ENCODE data around the gene PRRC1.
"Not testable (repeated sequence)": the region's sequence is repeated elsewhere in the genome, so short reads cannot be mapped to it uniquely, and the experiment has no call there.

The PRRC1 gene

GRCh38 chr5:127529904-127530682 is 12.7 kb downstream of the PRRC1 start:
- no peak for TF ChIP-seq CTCF (IDR thresholded peaks at IDR 0.05; ENCODE audit: unreplicated experiment in 3 of 3)
- Mint-ChIP-seq H3K27ac (no peak overlapping the region), H3K4me3 (no peak overlapping the region), H3K27me3 (ENCODE audit: low read depth) (no peaks in the 10 kb centered on the region), H3K36me3 (ENCODE audit: low read depth) (peaks cover 80% of the 10 kb centered on the region), H3K4me1 (no peaks in the 10 kb centered on the region), H3K9me3 (no peaks in the 10 kb centered on the region)

- Mint-ChIP-seq H3K4me1 (no peaks in the 10 kb centered on the region), H3K4me3 (no peak overlapping the region), H3K27me3 (ENCODE audit: low read depth) (no peaks in the 10 kb centered on the region), H3K27ac (no peak overlapping the region), H3K36me3 (ENCODE audit: low read depth) (peaks cover 90% of the 10 kb centered on the region), H3K9me3 (peaks cover 16% of the 10 kb centered on the region)
- TF ChIP-seq CTCF (IDR thresholded peaks at IDR 0.05; ENCODE audit: unreplicated experiment in 3 of 3): peak in 2 of 3 experiments; percentile 15 to 43
Observed at GRCh38 chr5:127536687-127537086, 19.2 kb downstream of the PRRC1 start.

GRCh38 chr5:127540553-127540952 is 23.1 kb downstream of the PRRC1 start:
- peaks cover 27% of the 10 kb centered on the region for H3K9me3 Mint-ChIP-seq

GRCh38 chr5:127545249-127545648 is 27.8 kb downstream of the PRRC1 start:
- not testable (repeated sequence) for H3K4me3 Mint-ChIP-seq; H3K4me1 Mint-ChIP-seq; H3K27me3 Mint-ChIP-seq (ENCODE audit: low read depth); H3K27ac Mint-ChIP-seq
- Mint-ChIP-seq H3K9me3 (peaks cover 30% of the 10 kb centered on the region), H3K36me3 (ENCODE audit: low read depth) (peaks cover 84% of the 10 kb centered on the region)

More at GRCh38 chr5:127540553-127540952, 23.1 kb downstream of the PRRC1 start:
- H3K36me3 Mint-ChIP-seq (ENCODE audit: low read depth): peaks cover 88% of the 10 kb centered on the region
- not testable (repeated sequence) for H3K4me1 Mint-ChIP-seq; H3K4me3 Mint-ChIP-seq; H3K27me3 Mint-ChIP-seq (ENCODE audit: low read depth); H3K27ac Mint-ChIP-seq

- no peaks in the 10 kb centered on the region for H3K4me1 Mint-ChIP-seq
- H3K27me3 Mint-ChIP-seq (ENCODE audit: low read depth): no peaks in the 10 kb centered on the region
- peaks cover 84% of the 10 kb centered on the region for H3K36me3 Mint-ChIP-seq (ENCODE audit: low read depth)
- no peak for TF ChIP-seq CTCF (IDR thresholded peaks at IDR 0.05; ENCODE audit: unreplicated experiment in 3 of 3)
- H3K9me3 Mint-ChIP-seq: peaks cover 15% of the 10 kb centered on the region
- no peak overlapping the region for H3K4me3 Mint-ChIP-seq
- no peak overlapping the region for H3K27ac Mint-ChIP-seq
Observed at GRCh38 chr5:127549551-127549950, 32.1 kb downstream of the PRRC1 start.

GRCh38 chr5:127550652-127551409 is 33.4 kb downstream of the PRRC1 start:
- H3K36me3 Mint-ChIP-seq (ENCODE audit: low read depth): peaks cover 82% of the 10 kb centered on the region
- no peaks in the 10 kb centered on the region for H3K4me1 Mint-ChIP-seq
- H3K27ac Mint-ChIP-seq: no peak overlapping the region
- H3K9me3 Mint-ChIP-seq: peaks cover 8% of the 10 kb centered on the region
- H3K4me3 Mint-ChIP-seq: no peak overlapping the region
- TF ChIP-seq CTCF (IDR thresholded peaks at IDR 0.05; ENCODE audit: unreplicated experiment in 3 of 3): no peak
- H3K27me3 Mint-ChIP-seq (ENCODE audit: low read depth): no peaks in the 10 kb centered on the region
